Pancreas (tissue), 10 donors: ENCODE measurements around the gene PNPLA6. TPM values are rescaled to one million over a fixed set of nuclear protein-coding genes. Genes with fewer than 3 reads are reported as not detected.

Experiments used
- ATAC-seq, 4 donors: fragments of 200-7000 bp; cut with Tn5 transposase; one replicate each; pipeline versions ENCODE4 v1.8.0 to v1.9.1; 2020; ENCODE audit warnings: mild to moderate bottlenecking in 4 of 4, moderate library complexity in 4 of 4
- DNase-seq, 6 donors: peaks; one replicate each; pipeline ENCODE4 v3.0.0-alpha.2; 2020
- FAIRE-seq: peaks from 2 replicates; lab custom pipeline; 2012; peaks lifted over from hg19 to GRCh38; lab: Jason Lieb, UNC
- H3K27ac ChIP-seq, 4 donors: fragments of 200-600 bp; sonication (generic); 1 replicate in 3 of 4; 2 replicates in 1 of 4; pipeline versions ENCODE4 v1.5.0 to v1.8.0; 2020
- H3K27me3 ChIP-seq, 4 donors: fragments of 200-600 bp; one replicate each; pipeline ENCODE4 v1.8.0; 2021
- H3K36me3 ChIP-seq, 3 donors: fragments of 200-600 bp; sonication (generic) in 1 of 3; one replicate each; pipeline versions ENCODE4 v1.5.0 to v1.8.0; 2020 to 2021
- H3K4me1 ChIP-seq, 3 donors: fragments of 200-600 bp; one replicate each; pipeline ENCODE4 v1.8.0; 2021
- H3K4me3 ChIP-seq, 4 donors: fragments of 200-600 bp; sonication (generic) in 2 of 4; one replicate each; pipeline versions ENCODE4 v1.5.0 to v1.8.0; 2020 to 2021
- H3K9me3 ChIP-seq, 4 donors: fragments of 200-600 bp; one replicate each; pipeline ENCODE4 v1.8.0; 2021
- CTCF ChIP-seq, 4 donors: fragments of 200-600 bp; sonication (generic) in 3 of 4; IDR thresholded peaks; one replicate each; pipeline versions ENCODE4 v1.5.0 to v1.8.0; 2021; ENCODE audit warnings: antibody characterized with exemption in 4 of 4
- WGBS, 2 donors: extraction: QIAGEN DNeasy Blood & Tissue Kit; methylation state at CpG; one replicate each; pipeline ENCODE4 v1.1.7; 2013; 5-methylcytosine and 5-hydroxymethylcytosine counted together
- intact Hi-C, 3 donors: fragments of 100-400 bp; cut with DNase I; formaldehyde crosslinking; loops; one replicate each; pipeline versions ENCODE4 v1.11.1 to v1.14.2; 2022
- polyA plus RNA-seq, 2 donors: library from polyadenylated mRNA; stranded (reverse); fragments of 200-250 nt; gene quantifications; one replicate each; pipeline ENCODE4 v1.2.3, GENCODE V29; 2013
- total RNA-seq, 6 donors: library from RNA; stranded (reverse); fragmentation: NEBNext Ultra II Directional in 4 of 6; extraction: Animal tissue kit (Norgen Biotek cat#: 25700) in 4 of 6; gene quantifications; one replicate each; pipeline versions ENCODE4 v1.2.1 to v1.2.4, GENCODE V29; 2021 to 2023
- donor health status: healthy with polysubstance abuse.
- donor health status: DM: no; HTN: no; CAD: no; lungs with moderate emphysema.
- donor health status: DM: no; HTN: no; CAD: no.
- donor health status: control.
- donor health status: control.
- donor health status: Bipolar disorder and iron deficiency.
- donor health status: DM: yes; HTN: yes; CAD: no.
- donor health status: DM: no; HTN: no; CAD: no.
- donor health status: DM: no; HTN: no; CAD: no.
- donor health status: DM: yes; HTN: yes; CAD: no.

PNPLA6 gene
- total and polyA plus RNA-seq, 8 donors: 25.4 to 86.2 (median 34.1) TPM

GRCh38 chr19:7500811-7501450 lies 34.6 kb upstream of the PNPLA6 start:
- Histone ChIP-seq H3K4me1 (peaks cover 0 to 12% (median 0%) of the 10 kb centered on the region in 3 donors), H3K4me3 (peak overlapping the region in 3 of 4 donors; percentile 31 to 49 (median 34)), H3K36me3 (no peaks in the 10 kb centered on the region), H3K27ac (no peak overlapping the region), H3K27me3 (no peaks in the 10 kb centered on the region), H3K9me3 (no peaks in the 10 kb centered on the region)
- 3% methylated on average over 70 to 93 of the region's 93 CpGs for WGBS, 2 donors
- TF ChIP-seq CTCF (IDR thresholded peaks at IDR 0.05): no peak
- FAIRE-seq (no peak), ATAC-seq (peak; percentile 58 to 88 (median 82)), DNase-seq (peak; percentile 45 to 89 (median 61))
- intact Hi-C loops: no loop called here

GRCh38 chr19:7502552-7502951 lies 33.0 kb upstream of the PNPLA6 start:
- Histone ChIP-seq H3K4me3 (no peak overlapping the region), H3K27ac (no peak overlapping the region), H3K36me3 (no peaks in the 10 kb centered on the region), H3K9me3 (no peaks in the 10 kb centered on the region), H3K27me3 (no peaks in the 10 kb centered on the region), H3K4me1 (peaks cover 0 to 12% (median 0%) of the 10 kb centered on the region in 3 donors)
- 40 to 57% methylated on average over 2 of the region's 2 CpGs for WGBS, 2 donors
- ATAC-seq: no peak
- intact Hi-C loops: no loop called here
- FAIRE-seq: no peak
- DNase-seq: no peak
- no peak for TF ChIP-seq CTCF (IDR thresholded peaks at IDR 0.05)

- WGBS, 2 donors: 88 to 94% methylated on average over 6 of the region's 6 CpGs
- H3K27ac ChIP-seq: no peak overlapping the region
- no peak overlapping the region for H3K4me3 ChIP-seq
- no peaks in the 10 kb centered on the region for H3K27me3 ChIP-seq
- no peak for DNase-seq
- no peak for FAIRE-seq
- no peaks in the 10 kb centered on the region for H3K9me3 ChIP-seq
- no peak for TF ChIP-seq CTCF (IDR thresholded peaks at IDR 0.05)
- intact Hi-C loops: no loop called here
- no peaks in the 10 kb centered on the region for H3K36me3 ChIP-seq
- H3K4me1 ChIP-seq: peaks cover 0 to 12% (median 0%) of the 10 kb centered on the region in 3 donors
- no peak for ATAC-seq
Measured at GRCh38 chr19:7504684-7505083, 30.8 kb upstream of the PNPLA6 start.

GRCh38 chr19:7505288-7505681 lies 30.2 kb upstream of the PNPLA6 start:
- 16 to 22% methylated on average over 19 of the region's 19 CpGs for WGBS, 2 donors
- peaks cover 0 to 12% (median 0%) of the 10 kb centered on the region in 3 donors for H3K4me1 ChIP-seq
- FAIRE-seq (no peak), ATAC-seq (peak in 2 of 4 donors; percentile 4 to 10), DNase-seq (peak in 1 of 6 donors; percentile 49)
- H3K27ac ChIP-seq: no peak overlapping the region
- H3K9me3 ChIP-seq: no peaks in the 10 kb centered on the region
- intact Hi-C loops: no loop called here
- H3K4me3 ChIP-seq: peak overlapping the region in 2 of 4 donors; percentile 22 to 30
- H3K36me3 ChIP-seq: no peaks in the 10 kb centered on the region
- H3K27me3 ChIP-seq: no peaks in the 10 kb centered on the region
- TF ChIP-seq CTCF (IDR thresholded peaks at IDR 0.05): no peak
